Left renal cortex interstitium (tissue), 4 donors: Measurements from ENCODE around the gene CSNK1G1. TPM values are rescaled to one million over a fixed set of nuclear protein-coding genes. Genes with fewer than 3 reads are reported as not detected.
"Not testable (repeated sequence)": the region's sequence is repeated elsewhere in the genome, so short reads cannot be mapped to it uniquely, and the experiment has no call there.

Experiments
- DNase-seq, 4 donors: peaks; one replicate each; pipeline ENCODE4 v3.0.0-alpha.2; 2013; ENCODE audit warnings: low read depth in 4 of 4, low spot score in 2 of 4, missing footprints in 1 of 4
- polyA plus RNA-seq, 4 donors: library from polyadenylated mRNA; unstranded; fragments of 120-200 nt; gene quantifications; one replicate each; pipeline ENCODE4 v1.2.1, GENCODE V29; 2013; ENCODE audit not compliant: insufficient read length in 4 of 4

Gene CSNK1G1
- polyA plus RNA-seq, result 10 to 100 TPM; 16.6 to 22.6 (median 21.5) TPM

DNA sequence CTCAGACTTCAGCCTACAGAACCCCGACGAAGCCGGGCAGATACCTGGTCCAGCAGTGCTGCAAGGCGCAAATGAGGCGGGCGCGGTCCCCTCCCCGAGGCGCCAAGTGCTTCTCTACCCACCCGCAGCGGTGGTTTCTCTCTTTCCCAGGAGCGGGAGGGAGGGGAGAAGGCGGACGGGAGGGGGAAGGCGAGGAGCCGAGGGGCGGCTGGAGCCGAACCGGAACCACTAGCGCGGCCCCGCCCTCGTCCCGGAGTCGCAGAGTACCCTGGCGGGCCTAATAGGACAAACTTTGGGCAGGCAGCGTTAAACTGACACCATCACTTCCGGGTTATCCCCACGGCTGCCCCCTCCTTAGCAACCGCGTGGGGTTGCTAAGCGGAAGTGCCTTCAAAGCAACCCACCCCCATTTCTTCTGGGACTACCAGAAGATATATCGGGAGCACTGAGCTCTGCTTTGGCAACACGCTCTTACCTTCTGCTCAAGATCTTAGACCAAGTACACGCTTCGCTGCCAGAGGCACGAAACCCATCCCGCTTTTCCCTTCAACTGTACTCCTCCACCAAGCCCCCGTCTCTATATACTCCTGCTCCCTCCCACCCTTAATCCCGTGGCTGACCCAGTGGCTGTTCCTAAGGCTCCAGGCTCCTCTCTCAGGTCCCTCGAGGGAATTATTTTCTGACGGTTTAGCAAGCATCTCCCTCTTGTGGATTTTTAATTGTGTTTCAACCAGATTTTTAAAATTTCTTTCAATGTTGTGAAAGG is at the start of gene CSNK1G1:
TSS of gene CSNK1G1 (minus strand) at position 230 of the 766 bp plus-strand sequence. CDS start 55,674 bp downstream, outside the sequence.
- DNase-seq, result peak; percentile 92 to 97 (median 95)

DNA sequence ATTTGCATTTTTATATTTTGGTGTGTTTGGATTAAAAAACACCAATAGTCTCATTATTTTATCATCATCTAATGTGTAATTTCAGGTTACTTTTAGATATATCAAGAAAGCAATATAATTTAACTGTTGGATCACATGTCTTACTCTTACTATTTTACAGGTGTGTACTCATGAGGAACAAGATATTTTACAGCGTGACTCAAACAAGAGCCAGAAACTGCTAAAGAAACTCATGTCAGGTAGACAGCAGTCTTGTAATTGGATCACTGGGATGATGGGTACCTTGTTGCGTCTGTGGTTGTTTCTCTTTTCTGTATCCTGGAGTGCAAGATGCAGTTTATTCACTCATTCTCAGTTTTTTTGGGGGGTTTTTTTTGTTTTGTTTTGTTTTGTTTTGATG is 44.6 kb upstream of the CSNK1G1 start:
- no peak for DNase-seq

DNA sequence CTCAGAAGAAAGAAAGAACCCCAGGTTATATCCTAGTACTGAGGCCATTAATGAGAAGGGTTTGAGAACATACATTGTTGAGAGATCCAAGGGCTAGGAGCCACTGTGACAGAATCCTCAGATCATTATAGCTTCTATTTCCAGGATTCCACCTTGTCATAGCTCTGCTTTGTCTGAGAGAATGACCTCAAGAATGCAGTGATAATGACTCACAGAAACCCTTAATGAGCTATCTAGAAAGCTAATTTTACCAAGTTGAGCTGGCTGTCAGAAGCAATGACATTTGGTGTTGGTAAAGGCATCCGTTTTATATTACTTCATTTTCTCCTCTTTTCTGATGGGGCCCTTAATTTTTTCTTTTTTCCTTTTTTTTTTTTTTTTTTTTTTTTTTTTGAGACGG is 42.6 kb upstream of the CSNK1G1 start:
- no peak for DNase-seq

DNA sequence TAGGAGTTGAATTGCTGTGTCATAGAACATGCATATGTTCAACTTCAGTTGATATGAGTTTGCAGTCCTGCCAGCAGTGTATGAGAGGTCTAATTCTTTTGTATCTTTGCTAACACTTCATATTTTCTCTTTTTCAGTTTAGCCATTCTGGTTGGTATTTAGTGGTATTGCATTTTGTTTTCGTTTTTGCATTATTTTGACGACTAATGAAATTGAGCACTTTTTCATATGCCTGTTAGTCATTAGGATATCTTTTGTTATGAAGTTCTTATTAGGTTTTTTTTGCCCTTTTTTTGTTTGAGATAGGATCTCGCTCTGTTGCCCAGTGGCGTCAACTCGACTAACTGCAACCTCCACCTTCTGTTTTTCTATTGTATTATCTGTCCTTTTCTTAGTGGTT is 40.8 kb upstream of the CSNK1G1 start:
- no peak for DNase-seq

DNA sequence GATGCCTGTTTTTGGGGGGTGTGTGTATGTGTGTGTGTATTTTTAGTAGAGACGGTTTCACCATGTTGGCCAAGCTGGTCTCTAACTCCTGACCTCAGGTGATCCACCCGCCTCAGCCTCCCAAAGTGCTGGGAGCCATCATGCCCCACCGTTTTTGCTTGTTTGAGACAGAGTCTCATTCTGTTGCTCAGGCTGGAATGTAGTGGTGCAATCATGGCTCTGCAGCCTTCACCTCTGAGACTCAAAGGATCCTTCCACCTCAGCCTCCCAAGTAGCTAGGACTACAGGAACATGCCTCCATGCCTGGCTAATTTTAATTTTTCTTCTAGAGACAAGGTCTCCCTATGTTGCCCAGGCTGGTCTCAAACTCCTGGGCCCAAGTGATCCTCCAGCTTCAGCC is 36.5 kb upstream of the CSNK1G1 start:
- not testable (repeated sequence) for DNase-seq

DNA sequence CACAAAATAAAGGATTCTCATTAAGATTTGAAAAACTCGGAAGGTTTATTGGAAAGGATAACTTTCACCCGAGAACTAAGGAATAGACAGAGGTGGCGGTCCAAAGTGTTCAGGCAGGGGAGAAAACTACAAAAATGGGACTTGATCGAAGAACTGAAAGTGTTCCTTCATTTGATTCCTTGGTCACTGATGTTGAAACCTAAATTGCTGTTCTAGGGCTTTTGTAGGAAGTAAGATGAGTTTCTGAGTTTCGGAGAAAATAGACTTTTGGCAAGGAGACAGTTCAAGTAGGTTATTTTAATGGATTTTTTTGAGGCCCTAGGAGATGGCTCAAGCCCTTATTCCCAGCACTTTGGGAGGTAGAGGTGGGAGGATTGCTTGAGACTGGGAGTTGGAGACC is 33.1 kb upstream of the CSNK1G1 start:
- DNase-seq, result no peak

DNA sequence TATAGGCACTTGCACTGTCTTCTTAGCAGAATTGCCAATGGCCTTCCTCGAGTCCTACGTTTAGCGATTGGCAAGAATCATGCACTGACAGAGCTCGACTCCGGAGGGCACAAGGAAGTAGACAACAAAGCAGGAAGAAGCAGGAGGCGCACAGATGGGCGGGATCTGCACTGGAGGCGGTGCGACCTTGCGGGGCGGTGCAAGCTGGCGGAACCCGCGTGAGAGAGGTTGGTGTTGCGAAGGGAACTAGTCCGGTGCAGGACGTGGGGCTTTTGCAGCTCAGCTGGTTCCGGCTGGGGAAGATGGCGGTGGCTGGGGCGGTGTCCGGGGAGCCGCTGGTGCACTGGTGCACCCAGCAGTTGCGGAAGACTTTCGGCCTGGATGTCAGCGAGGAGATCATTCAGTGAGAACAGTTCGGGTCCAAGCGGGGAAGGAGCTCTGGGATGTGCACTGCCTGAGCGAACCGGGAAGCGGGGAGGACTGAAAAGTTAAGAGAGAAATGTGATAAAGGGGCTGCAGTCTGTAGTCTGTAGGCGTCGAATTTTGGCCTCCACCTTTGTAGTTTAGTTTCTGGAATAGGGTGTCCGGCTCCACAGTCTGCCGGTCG is 31.7 kb upstream of the CSNK1G1 start, which contains the start of gene TRIP4:
TSS of gene TRIP4 (plus strand) at position 275 of the 607 bp plus-strand sequence. CDS start at position 303, 28 bp downstream.
- peak; percentile 72 to 89 (median 80) for DNase-seq

DNA sequence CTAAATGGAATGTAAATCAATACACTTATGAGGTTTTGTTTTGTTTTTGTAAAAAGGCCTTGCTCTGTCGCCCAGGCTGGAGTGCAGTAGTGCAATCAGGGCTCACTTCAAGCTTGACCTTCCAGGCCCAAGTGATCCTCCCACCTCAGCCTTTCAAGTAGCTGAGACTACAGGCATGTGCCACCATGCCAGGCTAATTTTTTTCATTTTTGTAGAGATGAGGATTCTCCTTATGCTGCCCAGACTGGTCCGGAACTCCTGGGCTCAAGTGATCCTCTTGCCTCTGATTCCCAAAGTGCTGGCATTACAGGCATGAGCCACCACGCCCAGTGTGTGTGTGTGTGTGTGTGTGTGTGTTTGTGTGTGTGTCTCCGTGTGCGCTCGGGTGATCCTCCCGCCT is 30.3 kb upstream of the CSNK1G1 start:
- no peak for DNase-seq

DNA sequence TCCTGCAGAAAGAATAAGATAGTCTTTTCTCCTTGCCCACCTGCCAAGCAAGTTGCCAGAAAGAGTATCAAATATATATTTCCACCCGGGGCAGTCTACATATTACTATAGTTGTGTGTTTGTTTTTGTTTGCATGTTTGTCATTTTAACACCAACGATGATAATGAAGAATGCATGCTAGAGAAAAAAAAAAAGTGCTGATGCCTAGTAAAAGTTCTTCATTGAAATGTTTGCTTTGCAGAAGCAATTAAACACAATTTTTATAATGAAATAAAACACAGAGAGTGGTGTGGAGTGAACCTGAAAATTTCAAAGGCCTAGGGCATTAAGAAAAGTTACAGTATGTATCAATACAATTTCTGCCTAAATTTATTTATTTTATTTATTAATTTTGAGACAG is 27.8 kb upstream of the CSNK1G1 start:
- no peak for DNase-seq

DNA sequence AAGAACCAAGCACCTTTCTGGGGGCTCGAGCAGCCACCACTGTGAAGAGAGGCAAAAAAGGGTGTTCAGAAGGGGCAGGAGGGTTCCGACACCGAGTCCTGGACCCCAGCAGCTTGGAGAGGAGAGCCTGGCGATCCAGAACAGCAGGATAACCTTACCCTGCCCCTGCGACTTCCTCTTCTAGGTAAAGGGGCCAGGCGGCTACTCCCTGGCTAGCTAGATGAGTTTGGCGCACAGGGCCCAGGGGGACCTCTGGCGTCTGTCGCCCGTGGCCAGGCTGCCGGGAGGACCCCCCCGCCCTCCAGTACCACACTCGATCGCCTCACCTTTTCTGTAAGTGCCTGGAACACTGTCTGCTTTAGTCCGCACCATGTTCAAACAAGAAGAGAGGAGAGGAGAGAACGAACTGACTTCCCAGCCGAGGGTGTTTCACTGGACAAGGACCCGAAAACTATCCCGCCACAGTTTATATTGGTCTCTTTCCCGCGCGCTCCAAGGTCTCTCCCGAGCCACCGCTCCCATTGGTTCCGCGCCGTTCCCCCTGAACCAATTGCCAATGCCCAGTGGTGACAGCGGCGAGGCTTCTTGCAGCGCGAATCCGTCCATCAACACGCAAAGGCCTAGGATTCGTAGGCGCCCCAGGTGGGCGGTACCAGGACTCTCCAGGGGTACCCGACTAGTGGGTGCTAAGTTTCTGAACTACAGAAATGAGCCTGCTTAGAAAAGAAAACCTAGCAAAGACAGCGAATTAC is 25.2 kb upstream of the CSNK1G1 start, which contains the start of gene PCLAF:
TSS of gene PCLAF (minus strand) at position 442 of the 752 bp plus-strand sequence. CDS start at position 372, 70 bp downstream.
- DNase-seq, result peak; percentile 79 to 94 (median 86)

DNA sequence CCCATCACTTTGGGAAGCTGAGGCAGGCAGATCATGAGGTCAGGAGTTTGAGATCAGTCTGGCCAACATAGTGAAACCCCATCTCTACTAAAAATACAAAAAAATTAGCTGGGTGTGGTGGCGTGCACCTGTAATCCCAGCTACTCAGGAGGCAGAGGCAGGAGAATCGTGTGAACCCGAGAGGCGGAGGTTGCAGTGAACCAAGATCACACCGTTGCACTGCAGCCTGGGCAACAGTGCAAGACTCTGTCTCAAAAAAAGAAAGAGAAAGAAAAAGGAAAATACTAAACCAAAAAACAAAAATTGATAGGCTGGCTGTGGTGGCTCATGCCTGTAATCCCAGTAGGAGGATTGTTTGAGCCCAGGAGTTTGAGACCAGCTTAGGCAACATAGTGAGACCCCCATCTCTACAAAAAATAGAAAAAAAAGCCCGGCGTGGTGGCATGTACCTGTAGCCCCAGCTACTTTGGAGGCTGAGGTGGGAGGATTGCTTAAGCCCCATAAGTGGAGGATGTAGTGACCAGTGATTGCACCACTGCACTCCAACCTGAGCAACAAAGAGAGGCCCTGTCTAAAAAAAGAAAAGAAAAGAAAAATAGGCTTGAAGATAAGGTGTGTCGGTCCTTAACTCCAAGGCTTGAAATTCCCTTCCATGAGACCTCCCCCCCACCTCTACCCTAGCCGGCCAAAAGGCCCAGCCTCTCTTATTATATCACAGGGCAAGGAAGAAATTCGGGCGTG is 24.3 kb upstream of the CSNK1G1 start:
- not testable (repeated sequence) for DNase-seq

DNA sequence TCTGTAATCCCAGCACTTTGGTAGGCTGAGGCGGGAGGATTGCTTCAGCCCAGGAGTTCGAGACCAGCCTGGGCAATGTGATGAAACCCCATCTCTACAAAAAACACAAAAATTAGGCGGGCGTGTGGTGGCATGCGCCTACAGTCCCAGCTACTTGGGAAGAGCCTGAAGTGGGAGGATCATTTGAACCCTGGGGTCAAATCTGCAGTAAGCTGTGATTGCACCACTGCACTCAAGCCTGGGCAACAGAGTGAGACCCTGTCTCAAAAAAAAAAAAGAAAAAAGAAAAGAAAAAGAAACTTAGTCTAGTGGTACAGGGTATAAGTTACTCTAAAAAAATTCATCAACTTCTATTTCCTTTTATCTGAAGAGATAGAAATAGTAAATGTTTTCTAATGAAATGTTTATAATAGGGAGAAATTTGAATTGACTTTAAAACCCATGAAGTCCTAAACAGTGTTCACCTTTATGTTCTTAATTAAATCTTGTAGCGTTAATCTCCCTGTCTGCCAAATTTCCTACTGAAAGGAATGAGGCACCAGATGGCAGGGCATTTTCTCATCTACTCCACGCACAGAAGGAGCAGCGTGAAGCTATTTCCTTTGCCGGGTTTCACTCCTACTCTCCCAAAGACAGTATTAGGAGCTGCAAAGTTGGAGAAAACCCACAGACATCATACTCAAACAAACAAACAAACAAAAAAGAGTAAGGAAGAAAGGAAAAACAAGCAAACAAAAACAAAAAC is 23.4 kb upstream of the CSNK1G1 start:
- no peak for DNase-seq

DNA sequence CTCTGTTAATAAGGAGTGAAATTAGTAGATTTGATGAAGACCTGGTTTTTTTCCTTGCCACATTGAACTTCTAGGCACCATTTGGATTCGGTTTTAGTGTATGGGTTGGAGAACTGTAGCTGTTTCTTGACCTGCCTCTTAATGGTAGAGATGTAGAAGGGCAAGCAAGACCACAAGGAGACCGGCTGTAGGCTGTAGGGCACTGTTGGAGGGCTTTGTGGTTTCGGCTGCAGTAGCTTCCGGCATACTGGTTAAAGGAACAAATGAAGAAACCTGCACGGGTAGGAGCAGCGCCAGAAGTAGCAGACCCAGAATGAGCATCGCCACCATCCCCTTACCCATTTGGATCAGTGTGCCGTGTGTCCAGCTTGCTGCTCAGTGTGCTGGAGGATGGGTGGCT is 17.4 kb upstream of the CSNK1G1 start:
- DNase-seq, result no peak

DNA sequence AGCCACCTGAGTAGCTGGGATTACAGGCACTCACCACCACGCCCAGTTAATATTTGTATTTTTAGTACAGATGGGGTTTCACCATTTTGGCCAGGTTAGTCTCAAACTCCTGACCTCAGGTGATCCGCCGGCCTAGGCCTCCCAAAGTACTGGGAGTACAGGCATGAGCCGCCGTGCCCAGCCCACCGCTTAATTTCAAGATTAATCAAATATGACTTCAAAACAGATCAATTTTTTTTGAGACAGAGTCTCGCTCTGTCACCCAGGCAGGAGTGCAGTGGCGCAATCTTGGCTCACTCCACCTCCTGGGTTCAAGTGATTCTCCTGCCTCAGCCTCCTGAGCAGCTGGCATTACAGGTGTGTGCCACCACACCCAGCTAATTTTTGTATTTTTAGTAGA is 15.4 kb upstream of the CSNK1G1 start:
- not testable (repeated sequence) for DNase-seq

DNA sequence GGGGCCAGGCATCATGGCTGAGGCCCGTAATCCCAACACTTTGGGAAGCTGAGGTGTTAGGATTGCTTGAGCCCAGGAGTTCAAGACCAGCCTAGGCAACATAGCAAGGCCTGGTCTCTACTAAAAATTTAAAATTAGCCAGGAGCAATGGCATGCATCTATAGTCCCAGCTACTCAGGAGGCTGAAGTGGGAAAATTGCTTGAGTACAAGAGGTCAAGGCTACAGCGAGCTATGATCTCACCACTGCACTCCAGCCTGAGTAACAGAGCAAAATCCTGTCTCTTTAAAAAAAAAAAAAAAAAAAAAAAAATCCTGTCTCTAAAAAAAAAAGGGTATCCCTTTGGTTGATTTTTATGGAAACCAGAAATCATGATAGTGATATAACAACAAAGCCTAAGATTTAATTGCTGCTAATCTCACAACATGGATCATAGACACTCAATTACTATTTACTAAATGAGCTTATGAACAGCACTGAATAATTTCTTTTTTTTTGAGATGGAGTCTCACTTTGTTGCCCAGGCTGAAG is 13.2 kb upstream of the CSNK1G1 start:
- DNase-seq, result no peak

DNA sequence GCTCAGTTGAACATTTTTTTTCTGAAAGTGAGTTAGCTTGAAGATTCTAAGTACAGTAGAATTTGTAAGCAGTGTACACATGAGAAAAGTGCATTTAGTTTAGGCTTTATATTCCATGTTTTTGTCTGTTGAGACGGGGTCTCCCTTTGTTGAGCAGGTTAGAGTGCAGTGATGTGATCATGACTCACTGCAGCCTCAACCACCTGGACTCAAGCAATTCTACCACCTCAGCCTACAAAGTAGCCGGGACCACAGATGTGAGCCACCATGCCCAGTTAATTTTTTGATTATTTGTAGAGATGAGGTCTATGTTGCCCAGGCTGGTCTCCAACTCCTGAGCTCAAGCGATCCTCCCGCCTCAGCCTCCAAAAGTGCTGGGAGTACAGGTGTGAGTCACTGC is 5.3 kb upstream of the CSNK1G1 start:
- DNase-seq, result no peak

DNA sequence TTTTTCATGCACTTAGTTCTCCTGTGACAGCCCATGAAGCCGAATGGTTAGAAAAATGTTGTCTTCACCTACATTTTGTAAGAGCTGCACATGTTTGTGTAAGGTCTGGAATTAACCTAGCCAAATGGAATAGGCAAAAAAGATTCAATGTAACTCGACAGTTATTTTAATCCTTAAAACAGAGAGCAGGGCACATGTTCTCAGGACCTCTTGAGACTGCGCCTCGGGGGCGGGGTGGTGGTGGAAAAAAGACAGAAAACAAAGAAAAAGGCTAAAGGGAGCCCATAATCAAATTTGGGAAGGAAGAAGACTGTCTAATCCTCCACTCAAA is 702 bp upstream of the CSNK1G1 start:
- DNase-seq, result no peak

DNA sequence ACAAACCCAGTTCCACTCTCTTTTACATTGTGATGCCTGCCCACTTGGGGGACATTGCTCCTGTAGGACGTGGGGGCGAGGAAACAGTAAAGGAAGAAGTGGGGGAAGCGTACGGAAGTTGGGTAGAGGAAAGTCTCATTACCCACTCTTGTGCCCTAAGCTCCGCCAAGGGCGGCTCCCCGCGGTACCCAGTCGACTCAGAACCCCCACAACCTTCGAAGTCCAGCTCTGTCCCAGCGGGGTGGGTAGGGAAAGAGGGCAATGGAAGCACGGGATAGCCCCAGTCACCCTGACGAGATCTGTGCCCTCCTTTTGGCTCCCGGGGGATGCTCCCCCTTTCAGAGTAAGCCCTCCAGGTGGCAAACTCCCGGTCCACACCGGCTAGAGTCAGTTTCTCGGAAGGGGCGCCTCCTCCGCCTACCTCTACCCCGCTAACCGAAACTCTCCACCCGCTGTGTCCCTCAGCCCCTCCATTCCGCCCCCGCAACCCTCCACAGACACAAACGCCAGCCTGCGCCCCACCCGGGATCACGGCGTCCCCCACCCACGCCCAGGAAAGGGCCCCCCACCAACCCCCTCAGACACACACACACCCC is 527 bp downstream of the CSNK1G1 start:
- DNase-seq, result peak in 3 of 4 donors; percentile 12 to 15 (median 14)

DNA sequence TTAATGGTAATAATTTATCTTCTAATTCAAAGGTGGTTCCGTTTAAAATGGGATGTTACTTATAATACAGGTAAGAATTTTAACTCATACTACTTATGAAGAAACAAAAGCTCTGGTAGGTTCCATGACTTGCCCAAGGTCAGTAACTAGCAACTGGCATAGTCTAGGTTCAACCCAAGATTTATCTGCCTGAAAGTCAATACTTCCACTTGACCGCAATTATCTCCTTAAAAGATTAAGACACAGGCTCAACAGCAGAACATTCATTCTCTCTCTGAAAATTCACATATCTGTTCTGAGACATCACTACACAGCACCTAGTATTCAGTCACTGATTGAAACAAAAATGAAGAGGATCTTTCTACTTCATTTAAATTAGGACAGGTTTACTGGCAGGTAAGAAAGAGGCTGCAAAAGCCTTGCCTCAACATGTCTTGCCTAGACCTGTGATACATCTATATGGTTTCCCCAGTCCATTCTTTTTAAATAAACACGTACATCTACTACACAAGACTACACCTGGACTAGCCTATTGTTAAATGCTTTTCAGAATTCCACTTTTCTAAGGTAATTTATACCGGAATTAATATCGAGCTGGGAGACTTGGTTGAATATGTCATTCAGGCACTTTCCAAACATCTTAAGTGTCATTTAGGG is 1.2 kb downstream of the CSNK1G1 start:
- DNase-seq, result peak in 1 of 4 donors; percentile 11
